HCT116 (cell line): ENCODE measurements around the gene TOP1.

Experiments
- EGR1 ChIP-seq: IDR thresholded peaks from 2 replicates; pipeline ENCODE4 v1.6.1; 2012; ENCODE audit warnings: low read depth
- EZH2 ChIP-seq: fragments of 200-600 bp; sonication (generic); IDR thresholded peaks from 2 replicates; pipeline ENCODE4 v1.6.1; 2017; ENCODE audit warnings: antibody characterized with exemption, mixed run types
- JUND ChIP-seq: IDR thresholded peaks from 2 replicates; pipeline ENCODE4 v1.6.1; 2012
- POLR2A ChIP-seq: IDR thresholded peaks from 2 replicates; pipeline ENCODE4 v1.7.0; 2011; ENCODE audit warnings: borderline replicate concordance; ENCODE audit not compliant: insufficient read depth, insufficient read length; ENCODE audit errors: extremely low read depth
- RAD21 ChIP-seq: IDR thresholded peaks from 2 replicates; pipeline ENCODE4 v1.6.1; 2012; ENCODE audit warnings: low read depth, mild to moderate bottlenecking
- SRF ChIP-seq: IDR thresholded peaks from 2 replicates; pipeline ENCODE4 v1.6.1; 2012; ENCODE audit warnings: low read depth
- YY1 ChIP-seq: IDR thresholded peaks from 2 replicates; pipeline ENCODE4 v1.6.1; 2011; ENCODE audit warnings: low read length, low read depth, moderate library complexity, mild to moderate bottlenecking; ENCODE audit not compliant: insufficient replicate concordance; ENCODE audit errors: extremely low read depth
- ZFX ChIP-seq: fragments of 450-650 bp; IDR thresholded peaks from 2 replicates; pipeline ENCODE4 v1.6.1; 2017
- TF ChIP-seq, protein P1 (sequence below), 3 experiments: fragments of 200-600 bp in 1 of 3; sonication (generic) in 1 of 3; IDR thresholded peaks in 2 of 3; conservative IDR thresholded peaks in 1 of 3; 2 replicates each; pipeline ENCODE4 v1.5.1; 2012 to 2017; ENCODE audit warnings: low read depth in 2 of 3, low read length in 2 of 3, antibody characterized with exemption in 1 of 3, borderline replicate concordance in 1 of 3, control low read depth in 1 of 3, mild to moderate bottlenecking in 1 of 3, mixed read lengths in 1 of 3, mixed run types in 1 of 3, moderate library complexity in 1 of 3; ENCODE audit not compliant: insufficient read depth in 1 of 3
- TF ChIP-seq, protein P2 (sequence below): IDR thresholded peaks from 2 replicates; pipeline ENCODE4 v1.6.1; 2012; ENCODE audit warnings: low read depth

DNA sequence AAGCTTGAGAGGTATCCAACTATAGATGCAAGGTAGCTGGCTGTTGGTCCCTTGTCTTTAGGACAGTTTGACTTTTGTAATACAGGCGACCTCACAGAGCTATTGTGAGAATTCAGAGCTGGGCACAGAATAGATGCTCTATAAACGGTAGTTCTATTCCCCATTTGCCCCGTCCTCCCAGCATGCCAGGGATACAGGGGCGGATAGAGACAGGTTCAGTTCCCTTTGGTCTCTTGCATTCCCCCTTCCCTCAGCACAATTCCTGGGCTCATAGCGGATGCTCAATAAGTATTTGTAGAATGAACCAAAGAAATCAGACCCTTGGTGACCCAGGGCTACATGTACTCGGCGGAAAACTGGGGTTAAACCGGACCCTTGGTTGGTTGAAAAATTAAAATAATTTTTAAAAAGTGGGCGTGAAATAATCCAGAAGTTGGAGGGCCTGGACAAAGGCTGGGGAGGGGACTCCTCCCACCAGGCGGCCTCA is 707 bp upstream of the TOP1 start:
- no peak for TF ChIP-seq JUND
- no peak for TF ChIP-seq RAD21
- no peak for TF ChIP-seq YY1
- no peak for TF ChIP-seq POLR2A
- TF ChIP-seq, protein P1, sequence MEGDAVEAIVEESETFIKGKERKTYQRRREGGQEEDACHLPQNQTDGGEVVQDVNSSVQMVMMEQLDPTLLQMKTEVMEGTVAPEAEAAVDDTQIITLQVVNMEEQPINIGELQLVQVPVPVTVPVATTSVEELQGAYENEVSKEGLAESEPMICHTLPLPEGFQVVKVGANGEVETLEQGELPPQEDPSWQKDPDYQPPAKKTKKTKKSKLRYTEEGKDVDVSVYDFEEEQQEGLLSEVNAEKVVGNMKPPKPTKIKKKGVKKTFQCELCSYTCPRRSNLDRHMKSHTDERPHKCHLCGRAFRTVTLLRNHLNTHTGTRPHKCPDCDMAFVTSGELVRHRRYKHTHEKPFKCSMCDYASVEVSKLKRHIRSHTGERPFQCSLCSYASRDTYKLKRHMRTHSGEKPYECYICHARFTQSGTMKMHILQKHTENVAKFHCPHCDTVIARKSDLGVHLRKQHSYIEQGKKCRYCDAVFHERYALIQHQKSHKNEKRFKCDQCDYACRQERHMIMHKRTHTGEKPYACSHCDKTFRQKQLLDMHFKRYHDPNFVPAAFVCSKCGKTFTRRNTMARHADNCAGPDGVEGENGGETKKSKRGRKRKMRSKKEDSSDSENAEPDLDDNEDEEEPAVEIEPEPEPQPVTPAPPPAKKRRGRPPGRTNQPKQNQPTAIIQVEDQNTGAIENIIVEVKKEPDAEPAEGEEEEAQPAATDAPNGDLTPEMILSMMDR (IDR thresholded peaks at IDR 0.05 in 2 of 3, conservative IDR thresholded peaks at IDR 0.05 in 1 of 3; ENCODE audit: borderline replicate concordance in 1 of 3, insufficient read depth in 1 of 3, low read depth in 2 of 3, low read length in 2 of 3) = no peak
- no peak for TF ChIP-seq EZH2
- no peak for TF ChIP-seq ZFX
- no peak for TF ChIP-seq EGR1
- no peak for TF ChIP-seq SRF
- TF ChIP-seq, protein P2, sequence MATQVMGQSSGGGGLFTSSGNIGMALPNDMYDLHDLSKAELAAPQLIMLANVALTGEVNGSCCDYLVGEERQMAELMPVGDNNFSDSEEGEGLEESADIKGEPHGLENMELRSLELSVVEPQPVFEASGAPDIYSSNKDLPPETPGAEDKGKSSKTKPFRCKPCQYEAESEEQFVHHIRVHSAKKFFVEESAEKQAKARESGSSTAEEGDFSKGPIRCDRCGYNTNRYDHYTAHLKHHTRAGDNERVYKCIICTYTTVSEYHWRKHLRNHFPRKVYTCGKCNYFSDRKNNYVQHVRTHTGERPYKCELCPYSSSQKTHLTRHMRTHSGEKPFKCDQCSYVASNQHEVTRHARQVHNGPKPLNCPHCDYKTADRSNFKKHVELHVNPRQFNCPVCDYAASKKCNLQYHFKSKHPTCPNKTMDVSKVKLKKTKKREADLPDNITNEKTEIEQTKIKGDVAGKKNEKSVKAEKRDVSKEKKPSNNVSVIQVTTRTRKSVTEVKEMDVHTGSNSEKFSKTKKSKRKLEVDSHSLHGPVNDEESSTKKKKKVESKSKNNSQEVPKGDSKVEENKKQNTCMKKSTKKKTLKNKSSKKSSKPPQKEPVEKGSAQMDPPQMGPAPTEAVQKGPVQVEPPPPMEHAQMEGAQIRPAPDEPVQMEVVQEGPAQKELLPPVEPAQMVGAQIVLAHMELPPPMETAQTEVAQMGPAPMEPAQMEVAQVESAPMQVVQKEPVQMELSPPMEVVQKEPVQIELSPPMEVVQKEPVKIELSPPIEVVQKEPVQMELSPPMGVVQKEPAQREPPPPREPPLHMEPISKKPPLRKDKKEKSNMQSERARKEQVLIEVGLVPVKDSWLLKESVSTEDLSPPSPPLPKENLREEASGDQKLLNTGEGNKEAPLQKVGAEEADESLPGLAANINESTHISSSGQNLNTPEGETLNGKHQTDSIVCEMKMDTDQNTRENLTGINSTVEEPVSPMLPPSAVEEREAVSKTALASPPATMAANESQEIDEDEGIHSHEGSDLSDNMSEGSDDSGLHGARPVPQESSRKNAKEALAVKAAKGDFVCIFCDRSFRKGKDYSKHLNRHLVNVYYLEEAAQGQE = no peak
